ENCODE measurements around the gene CHODL.

The CHODL gene

GRCh38 chr21:18244671-18245463 lies at the start of gene CHODL:
Gene CHODL, plus strand, starts transcription at chr21:18244833. Its CDS starts 391 bp downstream, at chr21:18245224.
- peaks cover 4% of the 10 kb centered on the region; the same call in 1 of the 2 replicates for H3F3A ChIP-seq (ENCODE audit: insufficient read depth, low read length)
- H3K27me3 ChIP-seq (replicated peaks; ENCODE audit: insufficient read depth, low read length): no peaks in the 10 kb centered on the region
- TF ChIP-seq EZH2 (optimal IDR thresholded peaks at IDR 0.05; ENCODE audit: low read depth, low read length): no peak
- TF ChIP-seq, protein P1, sequence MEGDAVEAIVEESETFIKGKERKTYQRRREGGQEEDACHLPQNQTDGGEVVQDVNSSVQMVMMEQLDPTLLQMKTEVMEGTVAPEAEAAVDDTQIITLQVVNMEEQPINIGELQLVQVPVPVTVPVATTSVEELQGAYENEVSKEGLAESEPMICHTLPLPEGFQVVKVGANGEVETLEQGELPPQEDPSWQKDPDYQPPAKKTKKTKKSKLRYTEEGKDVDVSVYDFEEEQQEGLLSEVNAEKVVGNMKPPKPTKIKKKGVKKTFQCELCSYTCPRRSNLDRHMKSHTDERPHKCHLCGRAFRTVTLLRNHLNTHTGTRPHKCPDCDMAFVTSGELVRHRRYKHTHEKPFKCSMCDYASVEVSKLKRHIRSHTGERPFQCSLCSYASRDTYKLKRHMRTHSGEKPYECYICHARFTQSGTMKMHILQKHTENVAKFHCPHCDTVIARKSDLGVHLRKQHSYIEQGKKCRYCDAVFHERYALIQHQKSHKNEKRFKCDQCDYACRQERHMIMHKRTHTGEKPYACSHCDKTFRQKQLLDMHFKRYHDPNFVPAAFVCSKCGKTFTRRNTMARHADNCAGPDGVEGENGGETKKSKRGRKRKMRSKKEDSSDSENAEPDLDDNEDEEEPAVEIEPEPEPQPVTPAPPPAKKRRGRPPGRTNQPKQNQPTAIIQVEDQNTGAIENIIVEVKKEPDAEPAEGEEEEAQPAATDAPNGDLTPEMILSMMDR (IDR thresholded peaks at IDR 0.05; ENCODE audit: low read length): no peak
- TF ChIP-seq EZH2phosphoT487 (IDR thresholded peaks at IDR 0.05; ENCODE audit: low read length): no peak
- no peak for DNase-seq
- H2AFZ ChIP-seq (ENCODE audit: low read length): no peak within 1 kb of the TSS
- no peaks in the 10 kb centered on the region for H3K9me3 ChIP-seq (replicated peaks; ENCODE audit: insufficient read depth, low read length)
- H3K36me3 ChIP-seq (replicated peaks; ENCODE audit: insufficient read depth, low read length): no peaks in the 10 kb centered on the region
- H3K4me2 ChIP-seq (ENCODE audit: low read depth, low read length): no peak within 1 kb of the TSS
- no peaks in the 10 kb centered on the region for H4K20me1 ChIP-seq (ENCODE audit: insufficient read depth, low read length)
- no peaks in the 10 kb centered on the region for H3K79me2 ChIP-seq (ENCODE audit: low read length)
- no peak within 1 kb of the TSS for H3K4me3 ChIP-seq (ENCODE audit: low read length)
- H3K4me1 ChIP-seq (ENCODE audit: low read length): peaks cover 7% of the 10 kb centered on the region
- H3K9me2 ChIP-seq (replicated peaks; ENCODE audit: insufficient read depth, low read length): no peaks in the 10 kb centered on the region
- H3K27ac ChIP-seq (ENCODE audit: low read length): no peak within 1 kb of the TSS
- no peak within 1 kb of the TSS for H3K9ac ChIP-seq (ENCODE audit: low read length)

GRCh38 chr21:18204931-18205330 lies 39.7 kb upstream of the CHODL start:
- no peak overlapping the region for H3K27ac ChIP-seq (ENCODE audit: low read length)
- H3K9me3 ChIP-seq (replicated peaks; ENCODE audit: insufficient read depth, low read length): no peaks in the 10 kb centered on the region
- H3K4me1 ChIP-seq (ENCODE audit: low read length): no peaks in the 10 kb centered on the region
- no peaks in the 10 kb centered on the region for H3F3A ChIP-seq (ENCODE audit: insufficient read depth, low read length)
- H3K79me2 ChIP-seq (ENCODE audit: low read length): no peaks in the 10 kb centered on the region
- H4K20me1 ChIP-seq (ENCODE audit: insufficient read depth, low read length): no peaks in the 10 kb centered on the region
- H3K9ac ChIP-seq (ENCODE audit: low read length): no peak overlapping the region
- no peaks in the 10 kb centered on the region for H3K9me2 ChIP-seq (replicated peaks; ENCODE audit: insufficient read depth, low read length)
- no peaks in the 10 kb centered on the region for H3K36me3 ChIP-seq (replicated peaks; ENCODE audit: insufficient read depth, low read length)
- H3K4me3 ChIP-seq (ENCODE audit: low read length): no peak overlapping the region
- peak; percentile 60 for DNase-seq
- no peak for TF ChIP-seq EZH2 (optimal IDR thresholded peaks at IDR 0.05; ENCODE audit: low read depth, low read length)
- TF ChIP-seq, protein P1 (IDR thresholded peaks at IDR 0.05; ENCODE audit: low read length): peak; percentile 33
- no peak overlapping the region for H3K4me2 ChIP-seq (ENCODE audit: low read depth, low read length)
- no peaks in the 10 kb centered on the region for H3K27me3 ChIP-seq (replicated peaks; ENCODE audit: insufficient read depth, low read length)
- no peak overlapping the region for H2AFZ ChIP-seq (ENCODE audit: low read length)

DNA sequence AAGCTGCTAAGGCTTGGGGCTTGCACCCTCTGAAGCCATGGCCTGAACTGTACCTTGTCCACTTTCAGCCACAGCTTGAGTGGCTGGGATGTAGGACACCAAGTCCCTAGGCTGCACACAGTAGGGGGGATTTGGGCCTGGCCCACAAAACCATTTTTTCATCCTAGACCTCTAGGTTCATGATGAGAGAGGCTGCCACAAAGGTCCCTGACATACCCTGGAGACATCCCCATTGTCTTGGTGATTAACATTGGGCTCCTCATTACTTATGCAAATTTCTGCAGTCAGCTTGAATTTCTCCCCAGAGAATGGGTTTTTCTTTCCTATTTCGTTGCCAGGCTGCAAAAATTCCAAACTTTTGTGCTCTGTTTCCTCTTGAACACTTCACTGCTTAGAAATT lies 26.3 kb upstream of the CHODL start:
- TF ChIP-seq, protein P1 (IDR thresholded peaks at IDR 0.05; ENCODE audit: low read length): no peak
- TF ChIP-seq EZH2 (optimal IDR thresholded peaks at IDR 0.05; ENCODE audit: low read depth, low read length): no peak
- no peak for TF ChIP-seq EZH2phosphoT487 (IDR thresholded peaks at IDR 0.05; ENCODE audit: low read length)
- no peak for DNase-seq
- H3K9ac ChIP-seq (ENCODE audit: low read length): no peak overlapping the region

More for the DNA sequence above, 26.3 kb upstream of the CHODL start:
- H3K36me3 ChIP-seq (replicated peaks; ENCODE audit: insufficient read depth, low read length): no peaks in the 10 kb centered on the region
- no peak overlapping the region for H2AFZ ChIP-seq (ENCODE audit: low read length)
- no peak overlapping the region for H3K4me2 ChIP-seq (ENCODE audit: low read depth, low read length)
- H3F3A ChIP-seq (ENCODE audit: insufficient read depth, low read length): no peaks in the 10 kb centered on the region
- H3K9me3 ChIP-seq (replicated peaks; ENCODE audit: insufficient read depth, low read length): 0 out of 2 replicates have a peak, but pooled peaks cover 5% of the 10 kb centered on the region
- H3K4me1 ChIP-seq (ENCODE audit: low read length): no peaks in the 10 kb centered on the region
- H3K4me3 ChIP-seq (ENCODE audit: low read length): no peak overlapping the region
- no peaks in the 10 kb centered on the region for H3K27me3 ChIP-seq (replicated peaks; ENCODE audit: insufficient read depth, low read length)
- no peaks in the 10 kb centered on the region for H4K20me1 ChIP-seq (ENCODE audit: insufficient read depth, low read length)
- H3K79me2 ChIP-seq (ENCODE audit: low read length): no peaks in the 10 kb centered on the region
- no peaks in the 10 kb centered on the region for H3K9me2 ChIP-seq (replicated peaks; ENCODE audit: insufficient read depth, low read length)
- H3K27ac ChIP-seq (ENCODE audit: low read length): no peak overlapping the region
